Measurements from ENCODE around the gene TTLL11. TPM values are rescaled to one million over a fixed set of nuclear protein-coding genes. Genes with fewer than 3 reads are reported as not detected.

TTLL11 gene
- total RNA-seq, 4 donors from 2014 or later, result 3.2 to 11.8 (median 9.0) TPM

GRCh38 chr9:121868626-121869025, 224.5 kb downstream of the TTLL11 start:
- peaks cover 0 to 11% (median 0%) of the 10 kb centered on the region in 3 donors for H3K36me3 ChIP-seq
- H3K4me3 ChIP-seq, result no peak overlapping the region
- H3K9me3 ChIP-seq, result no peaks in the 10 kb centered on the region
- intact Hi-C loops (cut with DNase I), result loop anchor here (10.0 kb wide), 1 partner anchor 184 kb away; no protein-coding TSS in a partner anchor
- TF ChIP-seq CTCF (IDR thresholded peaks at IDR 0.05) (no peak), POLR2A (IDR thresholded peaks at IDR 0.05) (no peak)
- no peak overlapping the region for H3K27ac ChIP-seq
- WGBS, 2 donors, result 67 to 82% methylated on average over 1 of the region's 1 CpG
- no peaks in the 10 kb centered on the region for H3K4me1 ChIP-seq
- H3K27me3 ChIP-seq, result no peaks in the 10 kb centered on the region
- DNase-seq, result no peak

DNA sequence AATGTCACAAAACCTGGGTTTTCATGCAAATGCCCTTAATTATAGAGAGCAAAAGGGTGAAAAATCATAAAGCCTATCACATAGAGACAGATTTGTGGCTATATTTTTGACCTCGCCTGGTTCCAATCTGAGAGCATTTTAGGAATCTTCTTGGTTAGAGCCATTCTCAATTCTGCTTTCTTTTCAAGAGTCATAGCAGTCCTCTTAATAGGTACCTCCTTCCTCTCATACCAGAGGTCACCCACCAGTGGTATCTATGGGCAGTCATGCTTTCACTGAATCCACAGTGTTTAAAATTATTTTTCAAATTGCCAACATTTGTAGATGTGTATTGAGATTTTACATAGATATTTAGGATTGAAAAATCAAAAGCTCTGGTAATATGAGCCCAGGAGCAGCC, 226.2 kb downstream of the TTLL11 start:
- peaks cover 0 to 11% (median 0%) of the 10 kb centered on the region in 3 donors for H3K36me3 ChIP-seq
- H3K4me3 ChIP-seq, result no peak overlapping the region
- no peak overlapping the region for H3K27ac ChIP-seq
- 88 to 100% methylated on average over 1 of the region's 1 CpG for WGBS, 2 donors
- TF ChIP-seq POLR2A (IDR thresholded peaks at IDR 0.05), result no peak
- no peaks in the 10 kb centered on the region for H3K4me1 ChIP-seq
- intact Hi-C loops (cut with DNase I), result loop anchor here (10.0 kb wide), 1 partner anchor 182 kb away; no protein-coding TSS in a partner anchor
- no peak for DNase-seq
- H3K9me3 ChIP-seq, result no peaks in the 10 kb centered on the region
- no peaks in the 10 kb centered on the region for H3K27me3 ChIP-seq

DNA sequence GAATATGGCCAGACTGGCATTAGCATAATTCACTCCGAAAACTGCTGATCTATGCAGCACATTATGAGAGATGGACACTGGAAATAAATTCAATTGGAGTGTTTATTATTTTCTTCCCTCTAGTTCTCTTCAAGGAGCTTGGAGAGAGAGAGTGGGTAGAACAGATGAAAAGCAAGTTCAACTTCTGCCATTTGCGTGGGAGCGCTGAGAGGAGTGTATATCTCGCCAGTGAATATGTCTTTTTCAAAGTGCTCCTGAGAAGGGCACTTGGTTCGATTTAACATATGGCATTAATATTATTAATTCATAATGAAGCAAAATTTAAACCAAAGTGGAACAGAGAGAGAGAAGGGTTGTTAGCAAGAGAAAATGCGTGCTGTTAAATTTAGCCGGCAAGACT, 227.2 kb downstream of the TTLL11 start:
- Histone ChIP-seq H3K27me3 (no peaks in the 10 kb centered on the region), H3K27ac (no peak overlapping the region), H3K36me3 (peaks cover 0 to 11% (median 0%) of the 10 kb centered on the region in 3 donors), H3K4me1 (no peaks in the 10 kb centered on the region), H3K9me3 (no peaks in the 10 kb centered on the region), H3K4me3 (no peak overlapping the region)
- DNase-seq, result no peak
- 81 to 91% methylated on average over 7 of the region's 7 CpGs for WGBS, 2 donors
- intact Hi-C loops (cut with DNase I), result loop anchor here (10.0 kb wide), 1 partner anchor 181 kb away; no protein-coding TSS in a partner anchor
- TF ChIP-seq POLR2A (IDR thresholded peaks at IDR 0.05) (no peak), CTCF (IDR thresholded peaks at IDR 0.05) (no peak)

GRCh38 chr9:121865060-121865459, 228.0 kb downstream of the TTLL11 start:
- H3K36me3 ChIP-seq, result peaks cover 0 to 5% (median 0%) of the 10 kb centered on the region in 3 donors
- intact Hi-C loops (cut with DNase I), result loop anchor here (10.0 kb wide), 1 partner anchor 180 kb away; no protein-coding TSS in a partner anchor
- TF ChIP-seq POLR2A (IDR thresholded peaks at IDR 0.05) (no peak), CTCF (IDR thresholded peaks at IDR 0.05) (no peak)
- no peak overlapping the region for H3K4me3 ChIP-seq
- no peak for DNase-seq
- H3K4me1 ChIP-seq, result no peaks in the 10 kb centered on the region
- H3K27me3 ChIP-seq, result no peaks in the 10 kb centered on the region
- no peaks in the 10 kb centered on the region for H3K9me3 ChIP-seq
- no peak overlapping the region for H3K27ac ChIP-seq
- WGBS, 2 donors, result 79 to 92% methylated on average over 6 of the region's 6 CpGs

- TF ChIP-seq POLR2A (IDR thresholded peaks at IDR 0.05), result no peak
- TF ChIP-seq CTCF (IDR thresholded peaks at IDR 0.05), result no peak
- no peak for DNase-seq
- no peaks in the 10 kb centered on the region for H3K4me1 ChIP-seq
- H3K36me3 ChIP-seq, result no peaks in the 10 kb centered on the region
- WGBS, 2 donors, result 84 to 100% methylated on average over 2 of the region's 2 CpGs
- intact Hi-C loops (cut with DNase I), result loop anchor here (10.0 kb wide), 1 partner anchor 179 kb away; no protein-coding TSS in a partner anchor
- no peak overlapping the region for H3K4me3 ChIP-seq
- no peaks in the 10 kb centered on the region for H3K27me3 ChIP-seq
- no peak overlapping the region for H3K27ac ChIP-seq
- no peaks in the 10 kb centered on the region for H3K9me3 ChIP-seq
Measured at GRCh38 chr9:121863955-121864354, 229.2 kb downstream of the TTLL11 start.
